Activated gamma-delta T cell treated with anti-CD3 and anti-CD28 coated beads, Interleukin-2, amount 50 U/mL, for 16 hours (primary cell): ENCODE data around the gene B4GALNT3.
A peak's percentile ranks its signal among the peaks of the same experiment; 100 is the strongest.
"Not testable (repeated sequence)": the region's sequence is repeated elsewhere in the genome, so short reads cannot be mapped to it uniquely, and the experiment has no call there.

Experiments
- DNase-seq: peaks from one replicate; pipeline ENCODE4 v3.0.0-alpha.2; 2020; ENCODE audit warnings: low read depth

B4GALNT3 gene

DNA sequence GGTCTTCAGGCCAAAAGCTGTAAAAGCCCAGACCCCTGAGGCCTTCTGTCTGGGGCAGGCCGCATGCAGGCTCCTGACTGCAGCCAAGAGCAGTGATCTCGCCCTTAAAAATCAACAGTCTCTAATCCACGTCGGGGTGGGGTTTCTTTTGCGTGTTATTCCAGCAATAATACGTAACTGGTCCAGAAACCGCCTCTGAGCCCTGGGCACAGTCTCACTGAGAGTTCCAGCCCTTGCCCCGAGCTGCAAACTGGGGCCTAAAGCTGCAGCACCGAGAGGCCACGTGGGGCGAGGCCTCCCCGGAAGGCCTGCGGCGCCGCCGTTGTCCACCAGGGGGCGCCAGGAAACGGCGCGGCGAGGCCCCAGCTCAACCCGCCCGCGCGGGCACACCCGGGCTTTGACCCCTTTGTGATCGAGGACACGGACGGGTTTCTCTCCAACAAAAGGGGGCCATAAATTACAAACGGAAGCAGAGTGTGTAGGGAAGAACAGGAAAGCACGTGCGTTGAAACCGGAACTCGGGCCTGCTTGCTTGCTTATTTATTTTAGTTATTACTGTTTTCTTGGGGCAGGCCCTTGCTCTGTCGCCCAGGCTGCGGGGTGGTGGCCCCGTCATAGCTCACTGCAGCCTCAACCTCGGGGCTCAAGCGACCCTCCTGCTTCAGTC, 116.3 kb downstream of the B4GALNT3 start:
- peak; percentile 78 for DNase-seq

- DNase-seq, result no peak
Measured at GRCh38 chr12:576615-577110, 116.9 kb downstream of the B4GALNT3 start.

DNA sequence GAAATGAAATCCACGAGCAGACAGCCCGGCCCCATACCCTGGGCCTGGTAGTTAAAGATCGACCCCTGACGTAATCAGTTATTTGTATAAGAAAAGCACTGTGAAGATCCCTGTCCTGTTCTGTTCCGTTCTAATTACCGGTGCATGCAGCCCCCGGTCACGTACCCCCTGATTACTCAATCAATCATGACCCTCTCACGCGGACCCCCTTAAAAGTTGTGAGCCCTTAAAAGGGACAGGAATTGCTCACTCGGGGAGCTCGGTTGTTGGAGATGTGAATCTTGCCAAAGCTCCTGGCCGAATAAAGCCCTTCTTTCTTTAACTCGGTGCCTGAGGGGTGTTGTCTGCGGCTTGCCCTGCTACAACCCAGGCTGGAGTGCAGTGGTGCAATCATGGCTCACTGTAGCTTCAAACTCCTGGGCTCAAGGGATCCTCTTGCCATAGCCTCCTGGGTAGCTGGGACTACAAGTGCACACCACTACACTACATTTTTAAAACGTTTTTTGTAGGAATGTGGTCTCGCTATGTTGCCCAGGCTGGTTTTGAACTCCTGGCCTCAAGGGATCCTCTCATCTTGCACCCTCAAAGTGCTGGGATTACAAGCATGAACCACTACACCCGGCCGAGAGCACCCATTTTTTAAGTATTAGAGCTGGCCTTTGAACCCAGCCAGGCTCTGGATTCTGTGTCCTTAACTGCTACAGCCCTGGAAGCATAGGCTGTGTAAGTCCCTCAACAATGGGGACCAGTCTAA, 118.4 kb downstream of the B4GALNT3 start:
- DNase-seq, result not testable (repeated sequence)

- DNase-seq, result no peak
Measured at GRCh38 chr12:578748-579419, 119.1 kb downstream of the B4GALNT3 start.

GRCh38 chr12:579420-580110, 119.8 kb downstream of the B4GALNT3 start:
- no peak for DNase-seq

DNA sequence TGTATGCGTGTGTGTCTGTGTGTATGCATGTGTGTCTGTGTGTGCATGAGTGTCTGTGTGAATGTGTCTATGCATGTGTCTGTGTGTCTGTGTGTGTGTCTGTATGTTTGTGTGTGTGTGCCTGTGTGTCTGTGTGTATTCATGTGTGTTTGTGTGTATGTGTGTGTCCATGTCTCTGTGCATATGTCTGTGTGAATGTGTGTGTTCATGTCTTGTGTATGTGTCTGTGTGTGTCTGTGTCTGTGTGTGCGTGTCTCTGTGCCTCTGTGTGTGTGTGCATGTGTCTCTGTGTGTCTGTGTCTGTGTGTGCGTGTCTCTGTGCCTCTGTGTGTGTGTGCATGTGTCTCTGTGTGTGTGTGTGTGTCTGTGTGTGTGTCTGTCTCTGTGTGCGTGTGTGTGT, 121.1 kb downstream of the B4GALNT3 start:
- DNase-seq, result no peak

DNA sequence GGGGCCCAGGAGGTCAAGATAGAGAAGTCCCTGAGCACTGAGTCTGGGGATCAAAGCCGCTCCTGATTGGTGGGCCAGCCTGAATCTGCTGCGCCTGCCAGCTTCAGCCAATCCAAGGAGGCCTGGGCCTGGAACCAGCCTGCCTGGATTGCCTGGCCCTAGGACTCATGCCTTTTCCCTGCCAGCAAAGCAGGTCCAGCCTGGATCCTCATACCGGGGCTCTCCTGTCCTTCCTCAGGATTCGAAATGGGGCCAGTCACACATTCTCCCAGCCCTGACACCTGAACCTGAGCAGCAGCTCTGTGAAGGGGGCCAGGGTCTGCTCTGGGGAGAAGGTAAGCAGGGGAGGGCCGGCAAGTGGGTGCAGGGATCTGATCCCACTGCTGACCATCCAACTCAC, 121.6 kb downstream of the B4GALNT3 start:
- no peak for DNase-seq

- DNase-seq, result no peak
Measured at GRCh38 chr12:581746-582145, 122.0 kb downstream of the B4GALNT3 start.

DNA sequence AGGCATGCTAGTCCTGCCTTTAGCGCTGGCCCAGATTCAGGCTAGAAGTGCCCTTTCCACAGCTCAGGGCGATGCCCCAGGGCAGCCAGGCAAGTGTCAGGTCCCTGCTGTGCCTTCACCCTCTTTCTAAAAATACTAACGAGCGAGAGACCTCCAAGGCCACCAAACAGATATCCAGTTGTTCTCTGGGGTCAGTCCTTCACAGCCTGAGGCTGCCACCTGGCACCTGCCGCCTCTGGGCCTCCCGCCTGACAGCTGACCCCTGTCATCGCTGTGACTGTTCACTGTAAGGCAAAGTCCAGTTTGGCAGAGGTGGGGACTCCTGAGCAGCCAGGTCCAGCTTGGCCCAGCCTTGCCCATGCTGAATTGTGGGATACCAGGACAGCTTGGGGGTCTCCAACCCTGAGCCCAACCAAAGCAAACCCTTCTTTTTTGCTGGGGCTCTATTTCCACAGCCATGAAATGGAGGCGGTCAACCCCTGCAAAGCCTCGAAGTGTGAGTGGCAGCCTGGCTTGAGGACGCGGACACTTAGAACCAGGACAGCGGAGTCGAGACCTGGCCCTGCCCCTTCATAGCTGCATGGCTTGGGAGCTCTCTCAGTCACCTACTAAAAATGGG, 123.6 kb downstream of the B4GALNT3 start:
- no peak for DNase-seq

DNA sequence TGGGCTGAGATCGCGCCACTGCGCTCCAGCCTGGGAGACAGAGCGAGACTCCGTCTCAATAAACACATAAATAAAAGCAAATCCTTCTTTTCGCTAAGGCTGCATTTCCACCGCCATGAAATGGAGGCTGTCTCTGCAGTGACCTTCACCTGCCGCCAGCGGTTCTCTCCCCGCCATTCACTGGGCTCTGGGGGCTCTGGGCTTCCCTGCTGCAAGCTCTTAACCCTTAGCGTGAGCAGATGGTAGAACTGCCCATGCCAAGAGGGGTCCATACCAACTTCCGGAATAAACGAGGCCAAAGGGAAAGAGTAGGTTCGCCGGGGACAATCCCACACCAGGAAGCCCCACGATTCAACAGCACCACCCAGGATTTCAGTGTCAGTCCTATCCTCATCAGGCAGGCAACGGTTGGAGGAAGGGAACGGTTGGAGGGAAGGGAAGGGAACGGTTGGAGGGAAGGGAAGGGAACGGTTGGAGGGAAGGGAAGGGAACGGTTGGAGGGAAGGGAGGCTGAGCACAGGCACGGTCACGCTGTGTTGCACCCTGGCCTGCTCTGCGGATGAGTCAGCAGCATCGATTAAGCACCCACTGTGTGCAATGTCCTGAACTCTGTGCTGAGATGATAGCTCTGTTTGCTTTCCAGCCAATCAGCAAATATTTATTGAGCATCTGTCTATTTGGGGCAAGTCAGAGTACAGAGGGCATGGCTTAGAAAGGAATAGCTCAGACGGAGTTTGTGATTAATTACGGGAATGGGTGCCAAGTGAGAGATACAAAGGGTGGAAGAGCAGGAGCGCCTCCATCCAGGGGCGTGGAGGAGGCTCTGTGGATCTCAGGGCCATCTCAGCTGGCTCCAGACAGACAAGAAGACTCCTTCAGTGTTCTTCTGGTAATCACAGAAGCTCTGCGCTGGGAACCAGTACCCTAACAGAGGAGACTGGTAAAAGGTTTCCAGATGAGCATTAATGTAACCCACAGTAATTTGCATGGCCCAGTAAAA, 125.6 kb downstream of the B4GALNT3 start:
- DNase-seq, result no peak

- no peak for DNase-seq
Measured at GRCh38 chr12:586318-587071, 126.8 kb downstream of the B4GALNT3 start.

DNA sequence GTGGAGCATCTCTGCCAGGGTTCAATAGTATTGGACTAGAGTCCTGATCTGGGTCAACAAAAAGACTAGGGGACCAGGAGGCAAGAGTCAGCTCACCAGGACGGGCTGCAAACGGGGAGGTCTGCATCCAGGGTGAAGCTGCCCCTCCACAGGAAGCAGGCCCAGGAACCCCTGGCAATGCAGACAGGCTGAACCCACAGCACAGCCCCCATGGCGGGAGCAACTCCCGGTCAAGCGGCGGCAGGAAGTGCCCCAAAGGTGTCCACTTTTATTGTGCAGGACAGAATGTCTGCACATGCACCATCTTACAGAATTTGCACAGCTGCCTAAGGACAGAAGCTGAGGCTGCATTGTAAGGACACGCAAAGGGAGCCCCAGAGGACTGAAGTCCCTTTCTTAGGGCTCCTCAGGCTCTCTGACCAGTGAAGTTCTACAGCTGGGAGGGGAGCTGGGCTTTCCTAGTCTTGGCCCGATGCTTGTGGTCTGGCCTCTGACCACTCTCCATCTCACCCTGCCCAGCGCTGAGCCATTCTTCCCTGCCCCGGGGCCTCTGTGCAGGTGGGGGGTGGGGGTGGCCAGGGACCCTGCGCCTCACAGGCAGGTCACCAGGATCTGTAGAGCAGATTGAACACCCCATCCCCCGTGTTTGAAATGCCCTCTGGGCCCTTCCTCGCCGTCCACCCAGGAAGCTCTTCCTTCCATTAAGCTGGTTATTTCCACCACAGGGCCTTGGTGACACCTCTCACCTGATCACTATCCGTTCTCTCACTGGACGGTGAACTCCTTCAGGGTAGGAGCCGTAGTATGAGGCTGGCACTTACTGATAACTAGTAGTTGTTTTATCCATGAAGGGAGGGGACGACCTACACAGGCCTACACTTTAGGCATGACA, 127.6 kb downstream of the B4GALNT3 start:
- DNase-seq, result no peak

- DNase-seq, result no peak
Measured at GRCh38 chr12:588024-588322, 128.2 kb downstream of the B4GALNT3 start.

- DNase-seq, result no peak
Measured at GRCh38 chr12:588646-589045, 128.9 kb downstream of the B4GALNT3 start.

- DNase-seq, result no peak
Measured at GRCh38 chr12:590206-590750, 130.5 kb downstream of the B4GALNT3 start.

GRCh38 chr12:591167-592023, 131.7 kb downstream of the B4GALNT3 start:
- DNase-seq, result no peak

GRCh38 chr12:592024-592505, 132.3 kb downstream of the B4GALNT3 start:
- DNase-seq, result no peak
